Esophagus muscularis mucosa (tissue), 4 donors: Measurements from ENCODE around the gene ADRA1B. TPM values are rescaled to one million over a fixed set of nuclear protein-coding genes. Genes with fewer than 3 reads are reported as not detected.

Experiments
- DNase-seq: peaks from one replicate; pipeline ENCODE4 v3.0.0-alpha.2; 2017; ENCODE audit errors: extremely low spot score
- H3K27ac ChIP-seq, 4 donors: fragments of 200-600 bp; sonication (generic); replicated peaks in 1 of 4; 1 replicate in 3 of 4; 2 replicates in 1 of 4; pipeline ENCODE4 v1.5.1; 2016 to 2019; ENCODE audit warnings: mild to moderate bottlenecking in 1 of 4
- H3K27me3 ChIP-seq, 4 donors: fragments of 200-600 bp; sonication (generic); one replicate each; pipeline versions ENCODE4 v1.5.1 to v1.6.0; 2016 to 2019
- H3K36me3 ChIP-seq, 4 donors: fragments of 200-600 bp; sonication (generic); one replicate each; pipeline ENCODE4 v1.5.1; 2016 to 2019
- H3K4me1 ChIP-seq, 4 donors: fragments of 200-600 bp; sonication (generic); one replicate each; pipeline ENCODE4 v1.5.1; 2016 to 2019
- H3K4me3 ChIP-seq, 4 donors: fragments of 200-600 bp; sonication (generic); 1 replicate in 2 of 4; 2 replicates in 2 of 4; pipeline ENCODE4 v1.5.1; 2016 to 2019; ENCODE audit warnings: mild to moderate bottlenecking in 4 of 4, moderate library complexity in 1 of 4
- H3K9me3 ChIP-seq, 4 donors: fragments of 200-600 bp; sonication (generic); 1 replicate in 3 of 4; 2 replicates in 1 of 4; pipeline ENCODE4 v1.5.1; 2016 to 2019
- EP300 ChIP-seq: sonication (generic); formaldehyde crosslinking; IDR thresholded peaks from one replicate; pipeline ENCODE4 v1.6.1; 2017; ENCODE audit warnings: antibody characterized with exemption
- POLR2A ChIP-seq: fragments of 450-650 bp; IDR thresholded peaks from one replicate; pipeline ENCODE4 v1.6.1; 2017; ENCODE audit warnings: antibody characterized with exemption, moderate library complexity, mild to moderate bottlenecking, low read depth
- POLR2AphosphoS5 ChIP-seq, 2 donors: sonication (generic); formaldehyde crosslinking; IDR thresholded peaks; one replicate each; pipeline ENCODE4 v1.6.1; 2017; ENCODE audit warnings: antibody characterized with exemption in 2 of 2
- WGBS: methylation state at CpG from one replicate; pipeline ENCODE4 v1.1.5; 2018; 5-methylcytosine and 5-hydroxymethylcytosine counted together
- intact Hi-C: fragments of 100-400 bp; cut with DNase I; formaldehyde crosslinking; loops from one replicate; pipeline ENCODE4 v1.15.1; 2023
- total RNA-seq, 4 donors: library from RNA; depleted of rRNA; stranded (reverse); fragments of >200 nt; gene quantifications; one replicate each; pipeline versions ENCODE4 v1.1.0 to v1.2.1, GENCODE V29; 2016
- TF ChIP-seq, protein P1 (sequence below), 3 experiments: fragments of 200-600 bp in 2 of 3; fragments of 450-650 bp in 1 of 3; sonication (generic) in 2 of 3; IDR thresholded peaks; one replicate each; pipeline ENCODE4 v1.5.1; 2017 to 2019; ENCODE audit warnings: antibody characterized with exemption in 3 of 3, mild to moderate bottlenecking in 2 of 3, moderate library complexity in 1 of 3

Gene ADRA1B
- total RNA-seq, 4 donors from 2014 or later, result 1.7 to 3.2 (median 2.6) TPM

DNA sequence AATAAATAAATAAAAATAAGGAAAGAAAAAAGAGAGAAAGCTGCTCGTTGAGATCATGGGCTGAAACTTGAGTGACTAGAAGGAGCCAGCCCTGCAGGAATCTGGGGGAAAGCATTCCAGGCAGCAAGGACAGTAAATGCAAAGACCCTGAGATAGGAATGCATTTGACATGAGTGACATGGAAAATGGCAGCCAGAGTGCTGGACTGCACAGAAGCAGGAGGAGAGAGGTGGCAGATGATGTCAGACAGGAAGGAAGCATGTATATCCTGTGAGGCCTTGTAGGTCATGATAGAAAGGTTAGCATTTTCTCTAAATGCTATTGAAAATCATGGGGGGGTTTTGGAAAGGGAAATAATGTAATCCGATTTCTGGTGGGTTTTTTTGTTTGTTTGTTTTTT is 29.1 kb downstream of the ADRA1B start:
- intact Hi-C loops, result no loop called here
- 56% methylated on average over 2 of the region's 2 CpGs for WGBS
- Histone ChIP-seq H3K4me3 (no peak overlapping the region), H3K4me1 (no peaks in the 10 kb centered on the region), H3K9me3 (no peaks in the 10 kb centered on the region), H3K27me3 (peaks cover 0 to 6% (median 0%) of the 10 kb centered on the region in 4 donors), H3K27ac (no peak overlapping the region), H3K36me3 (no peaks in the 10 kb centered on the region)
- no peak for DNase-seq
- TF ChIP-seq POLR2A, result no peak
- no peak for TF ChIP-seq POLR2AphosphoS5 (IDR thresholded peaks at IDR 0.05)
- TF ChIP-seq, protein P1, sequence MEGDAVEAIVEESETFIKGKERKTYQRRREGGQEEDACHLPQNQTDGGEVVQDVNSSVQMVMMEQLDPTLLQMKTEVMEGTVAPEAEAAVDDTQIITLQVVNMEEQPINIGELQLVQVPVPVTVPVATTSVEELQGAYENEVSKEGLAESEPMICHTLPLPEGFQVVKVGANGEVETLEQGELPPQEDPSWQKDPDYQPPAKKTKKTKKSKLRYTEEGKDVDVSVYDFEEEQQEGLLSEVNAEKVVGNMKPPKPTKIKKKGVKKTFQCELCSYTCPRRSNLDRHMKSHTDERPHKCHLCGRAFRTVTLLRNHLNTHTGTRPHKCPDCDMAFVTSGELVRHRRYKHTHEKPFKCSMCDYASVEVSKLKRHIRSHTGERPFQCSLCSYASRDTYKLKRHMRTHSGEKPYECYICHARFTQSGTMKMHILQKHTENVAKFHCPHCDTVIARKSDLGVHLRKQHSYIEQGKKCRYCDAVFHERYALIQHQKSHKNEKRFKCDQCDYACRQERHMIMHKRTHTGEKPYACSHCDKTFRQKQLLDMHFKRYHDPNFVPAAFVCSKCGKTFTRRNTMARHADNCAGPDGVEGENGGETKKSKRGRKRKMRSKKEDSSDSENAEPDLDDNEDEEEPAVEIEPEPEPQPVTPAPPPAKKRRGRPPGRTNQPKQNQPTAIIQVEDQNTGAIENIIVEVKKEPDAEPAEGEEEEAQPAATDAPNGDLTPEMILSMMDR (IDR thresholded peaks at IDR 0.05), result no peak
- TF ChIP-seq EP300, result no peak

DNA sequence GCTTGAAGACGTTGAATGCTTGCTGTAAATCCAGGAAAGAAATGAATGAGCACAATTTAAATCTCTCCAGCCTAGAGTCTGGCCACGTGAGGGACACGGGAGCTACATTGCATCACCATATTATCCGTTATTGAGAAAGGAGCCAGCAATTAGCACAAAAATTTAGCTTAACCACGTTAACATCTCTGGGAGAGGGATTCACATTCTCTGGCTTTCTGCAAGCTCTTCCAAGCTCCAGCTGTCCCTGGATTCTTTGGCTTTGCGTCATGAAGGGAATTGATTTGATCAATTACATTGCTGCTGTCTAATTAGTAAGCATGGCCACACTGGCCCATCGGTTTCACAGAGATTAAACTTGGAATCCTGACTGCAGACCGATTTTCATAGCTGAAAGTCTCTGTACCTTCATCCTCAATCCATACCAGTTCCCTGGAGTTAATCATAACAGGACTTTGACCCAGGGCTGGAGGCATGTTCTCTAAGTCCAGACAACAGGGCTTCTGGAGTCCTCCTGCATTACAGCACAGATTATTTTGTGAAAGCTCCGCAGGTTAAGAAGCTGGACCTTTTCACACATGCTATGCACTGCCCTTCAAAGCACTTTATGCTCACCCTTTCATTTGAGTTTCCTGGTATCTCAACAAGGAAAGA is 31.6 kb downstream of the ADRA1B start:
- intact Hi-C loops, result no loop called here
- DNase-seq, result no peak
- Histone ChIP-seq H3K4me1 (no peaks in the 10 kb centered on the region), H3K4me3 (no peak overlapping the region), H3K9me3 (no peaks in the 10 kb centered on the region), H3K27ac (no peak overlapping the region), H3K27me3 (peaks cover 0 to 18% (median 0%) of the 10 kb centered on the region in 4 donors), H3K36me3 (no peaks in the 10 kb centered on the region)
- TF ChIP-seq POLR2A, result no peak
- TF ChIP-seq, protein P1 (IDR thresholded peaks at IDR 0.05), result no peak
- WGBS, result 66% methylated on average over 9 of the region's 9 CpGs

DNA sequence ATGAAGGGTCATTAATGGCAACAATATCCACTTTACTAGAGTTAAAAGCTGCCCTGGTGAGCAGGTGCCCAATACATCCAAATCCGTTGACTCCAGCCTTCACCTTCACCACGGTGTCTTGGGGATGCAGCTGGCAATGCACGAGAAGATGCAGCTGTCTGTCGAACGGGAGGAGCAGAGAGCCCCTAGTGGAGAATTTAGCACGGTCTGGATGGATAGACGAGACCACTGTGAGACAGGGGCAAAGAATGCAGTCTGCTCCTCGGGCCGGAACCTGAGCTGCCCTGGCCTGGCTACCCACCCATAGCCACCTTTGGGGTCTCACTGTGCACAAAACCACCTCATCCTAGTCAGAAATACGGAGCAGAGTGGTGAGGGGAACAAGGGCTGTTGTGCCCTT is 35.1 kb downstream of the ADRA1B start:
- Histone ChIP-seq H3K4me3 (no peak overlapping the region), H3K4me1 (no peaks in the 10 kb centered on the region), H3K27ac (no peak overlapping the region), H3K36me3 (no peaks in the 10 kb centered on the region), H3K9me3 (no peaks in the 10 kb centered on the region), H3K27me3 (peaks cover 0 to 18% (median 0%) of the 10 kb centered on the region in 4 donors)
- 26% methylated on average over 10 of the region's 10 CpGs for WGBS
- DNase-seq, result no peak
- TF ChIP-seq POLR2A (no peak), EP300 (no peak), POLR2AphosphoS5 (IDR thresholded peaks at IDR 0.05) (no peak)
- TF ChIP-seq, protein P1 (IDR thresholded peaks at IDR 0.05), result no peak
- intact Hi-C loops, result no loop called here

DNA sequence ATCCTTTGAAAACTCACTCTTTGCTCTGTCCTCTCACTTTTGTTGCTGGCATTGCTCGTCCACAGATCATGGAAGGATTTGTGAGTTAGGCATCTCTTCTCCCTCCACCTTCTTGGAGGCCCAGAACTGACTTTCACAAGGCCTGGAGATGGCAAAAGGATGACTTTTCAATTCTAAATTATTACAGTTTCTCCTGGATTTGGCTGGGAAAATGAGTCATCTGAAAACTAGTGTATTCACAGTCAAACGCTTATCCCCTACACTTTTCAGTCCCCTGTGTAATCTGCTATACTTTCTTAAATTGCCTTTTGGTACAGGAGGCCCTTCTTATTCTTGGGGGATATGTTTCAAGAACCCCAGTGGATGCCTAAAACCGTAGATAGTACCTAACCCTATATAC is 35.6 kb downstream of the ADRA1B start:
- no peaks in the 10 kb centered on the region for H3K36me3 ChIP-seq
- H3K4me3 ChIP-seq, result no peak overlapping the region
- no peaks in the 10 kb centered on the region for H3K4me1 ChIP-seq
- WGBS, result 81% methylated on average over 3 of the region's 3 CpGs
- H3K27ac ChIP-seq, result no peak overlapping the region
- no peak for DNase-seq
- peaks cover 0 to 18% (median 0%) of the 10 kb centered on the region in 4 donors for H3K27me3 ChIP-seq
- intact Hi-C loops, result no loop called here
- TF ChIP-seq POLR2A (no peak), POLR2AphosphoS5 (IDR thresholded peaks at IDR 0.05) (no peak), EP300 (no peak)
- TF ChIP-seq, protein P1 (IDR thresholded peaks at IDR 0.05), result no peak
- no peaks in the 10 kb centered on the region for H3K9me3 ChIP-seq

DNA sequence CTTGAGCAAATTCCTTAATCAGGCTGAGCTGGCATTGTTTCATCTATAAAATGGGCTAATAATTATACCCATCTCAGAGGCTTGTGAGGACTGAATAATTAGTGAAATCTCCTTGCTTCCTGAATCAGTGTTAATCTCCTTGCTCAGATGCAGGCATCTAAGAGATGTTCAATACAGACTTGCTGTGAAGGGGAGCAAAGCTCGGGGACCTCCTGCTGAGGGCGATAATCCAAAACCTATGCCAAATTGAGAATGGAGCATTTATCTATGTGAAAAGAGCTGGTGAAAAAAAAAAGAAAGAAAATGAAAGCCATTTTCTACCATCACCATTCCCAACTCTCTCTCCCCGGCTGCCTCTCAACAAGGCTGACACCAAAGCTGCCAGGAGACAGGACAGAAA is 37.3 kb downstream of the ADRA1B start:
- Histone ChIP-seq H3K9me3 (no peaks in the 10 kb centered on the region), H3K36me3 (no peaks in the 10 kb centered on the region), H3K4me3 (no peak overlapping the region), H3K4me1 (no peaks in the 10 kb centered on the region), H3K27ac (no peak overlapping the region), H3K27me3 (peaks cover 0 to 18% (median 0%) of the 10 kb centered on the region in 4 donors)
- TF ChIP-seq EP300, result no peak
- TF ChIP-seq POLR2A, result no peak
- no peak for TF ChIP-seq POLR2AphosphoS5 (IDR thresholded peaks at IDR 0.05)
- TF ChIP-seq, protein P1 (IDR thresholded peaks at IDR 0.05), result no peak
- 97% methylated on average over 3 of the region's 3 CpGs for WGBS
- DNase-seq, result no peak
- intact Hi-C loops, result no loop called here
